Embryonic facial prominence (tissue), 1 donor: ENCODE measurements around the gene ACSM5.

Experiments
- DNase-seq: peaks from one replicate; pipeline ENCODE4 v3.0.0-alpha.2; 2016; ENCODE audit errors: extremely low spot score

The ACSM5 gene, protein sequence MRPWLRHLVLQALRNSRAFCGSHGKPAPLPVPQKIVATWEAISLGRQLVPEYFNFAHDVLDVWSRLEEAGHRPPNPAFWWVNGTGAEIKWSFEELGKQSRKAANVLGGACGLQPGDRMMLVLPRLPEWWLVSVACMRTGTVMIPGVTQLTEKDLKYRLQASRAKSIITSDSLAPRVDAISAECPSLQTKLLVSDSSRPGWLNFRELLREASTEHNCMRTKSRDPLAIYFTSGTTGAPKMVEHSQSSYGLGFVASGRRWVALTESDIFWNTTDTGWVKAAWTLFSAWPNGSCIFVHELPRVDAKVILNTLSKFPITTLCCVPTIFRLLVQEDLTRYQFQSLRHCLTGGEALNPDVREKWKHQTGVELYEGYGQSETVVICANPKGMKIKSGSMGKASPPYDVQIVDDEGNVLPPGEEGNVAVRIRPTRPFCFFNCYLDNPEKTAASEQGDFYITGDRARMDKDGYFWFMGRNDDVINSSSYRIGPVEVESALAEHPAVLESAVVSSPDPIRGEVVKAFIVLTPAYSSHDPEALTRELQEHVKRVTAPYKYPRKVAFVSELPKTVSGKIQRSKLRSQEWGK

DNA sequence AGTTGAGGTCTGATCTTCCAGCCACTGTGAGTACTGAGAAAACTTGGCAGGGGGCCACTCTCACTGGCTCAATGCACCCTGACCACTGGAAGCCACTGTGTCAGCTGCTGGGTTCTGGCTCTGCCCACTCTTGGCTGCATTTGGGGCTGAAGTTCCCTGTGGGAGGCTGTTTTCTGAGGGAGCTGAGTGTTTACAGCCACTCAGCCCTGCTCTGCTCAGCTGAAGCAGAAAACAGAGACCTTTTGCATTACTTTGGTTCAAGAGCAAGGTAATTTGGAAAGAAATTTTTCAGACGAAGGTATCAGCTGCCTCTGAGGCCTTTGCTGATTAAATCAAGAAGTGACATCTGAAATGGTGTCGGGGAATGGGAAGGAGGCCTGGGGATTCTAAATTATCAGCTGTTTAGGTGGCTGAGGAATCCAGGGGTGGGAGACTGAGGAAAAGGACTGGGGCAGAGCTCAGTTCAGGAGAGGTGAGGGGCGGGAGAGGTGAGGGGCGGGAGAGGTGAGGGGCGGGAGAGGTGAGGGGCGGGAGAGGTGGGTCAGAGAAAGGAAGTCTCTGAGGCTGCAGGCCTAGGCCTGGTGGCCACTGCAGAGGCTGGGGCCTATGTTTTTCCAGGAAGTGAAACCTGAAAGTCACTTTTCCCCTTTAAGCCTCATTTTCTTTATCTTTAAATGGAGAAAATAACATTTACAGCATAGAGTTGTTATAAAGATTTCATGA lies at the start of gene ACSM5:
Gene ACSM5, plus strand, starts transcription at position 137 of the 723 bp plus-strand sequence. CDS start 1,951 bp downstream, outside the sequence.
- no peak for DNase-seq

DNA sequence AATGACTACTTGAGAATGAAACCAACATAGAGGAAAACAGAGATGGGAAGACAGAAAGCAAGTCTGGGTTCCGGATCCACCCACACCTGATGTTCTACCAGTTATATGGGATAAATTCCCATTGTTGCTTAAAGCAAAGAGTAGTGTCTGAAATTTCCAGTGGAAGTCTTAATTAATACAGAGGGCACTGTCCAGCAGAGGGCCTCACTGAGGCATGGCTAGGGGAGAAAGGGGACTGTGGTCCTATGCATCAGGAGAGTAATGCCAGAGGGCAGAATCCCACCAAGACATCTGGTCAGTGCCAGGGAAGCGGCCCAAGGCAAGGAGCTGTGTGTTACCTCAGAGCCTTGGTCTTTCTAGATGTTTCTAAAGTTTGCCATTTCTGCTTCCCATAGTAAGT lies 49.3 kb upstream of the ACSM5 start:
- DNase-seq: no peak

DNA sequence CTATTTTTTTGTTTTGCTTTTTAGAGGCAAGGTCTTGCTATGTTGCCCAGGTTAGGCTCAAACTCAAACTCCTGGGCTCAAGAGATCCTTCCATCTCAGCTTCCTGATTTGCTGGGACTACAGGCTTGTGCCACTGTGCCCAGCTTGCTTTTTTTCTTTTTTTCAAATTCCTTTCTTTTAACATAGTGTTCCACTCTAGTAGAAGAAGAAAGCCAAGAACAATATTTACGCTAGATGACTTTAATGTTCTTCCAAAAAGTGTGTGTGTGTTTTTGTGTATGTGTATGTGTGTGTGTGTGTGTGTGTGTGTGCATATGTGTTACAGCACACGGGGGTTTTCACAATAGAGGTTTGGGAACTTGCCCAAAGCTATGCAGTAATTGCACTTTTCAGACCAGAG lies 46.1 kb upstream of the ACSM5 start:
- no peak for DNase-seq

- DNase-seq: no peak
These were observed 45.3 kb upstream of the ACSM5 start for GRCh38 chr16:20364051-20364450.

DNA sequence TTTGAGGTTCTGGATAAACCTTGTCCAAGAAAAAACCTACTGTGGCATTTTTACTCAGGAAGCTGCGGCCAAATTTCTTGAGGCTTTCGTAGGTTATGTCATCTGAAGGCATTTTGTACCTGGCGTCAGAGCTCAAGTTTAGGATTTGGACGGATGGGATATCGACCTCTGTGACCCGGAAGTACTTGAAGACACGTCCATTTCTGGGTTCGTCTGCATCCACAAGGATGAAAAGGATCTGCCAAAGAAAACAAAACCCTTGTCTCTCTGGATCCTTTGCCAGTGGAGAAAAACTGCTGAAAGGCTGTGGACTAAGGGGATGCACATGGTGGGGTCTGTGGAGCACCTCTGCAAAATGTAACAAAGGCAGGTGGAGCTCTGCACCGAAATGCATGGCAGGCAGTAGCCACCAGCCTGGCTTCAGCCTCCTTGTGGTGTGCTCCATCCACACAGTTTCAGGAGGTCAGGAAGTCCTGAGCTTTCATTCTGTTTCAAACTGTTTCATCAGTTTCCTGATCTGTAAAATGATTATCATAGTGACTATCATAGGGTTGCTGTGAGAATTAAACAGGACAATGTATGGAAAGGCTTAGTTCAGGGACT lies 39.8 kb upstream of the ACSM5 start:
- DNase-seq: no peak

DNA sequence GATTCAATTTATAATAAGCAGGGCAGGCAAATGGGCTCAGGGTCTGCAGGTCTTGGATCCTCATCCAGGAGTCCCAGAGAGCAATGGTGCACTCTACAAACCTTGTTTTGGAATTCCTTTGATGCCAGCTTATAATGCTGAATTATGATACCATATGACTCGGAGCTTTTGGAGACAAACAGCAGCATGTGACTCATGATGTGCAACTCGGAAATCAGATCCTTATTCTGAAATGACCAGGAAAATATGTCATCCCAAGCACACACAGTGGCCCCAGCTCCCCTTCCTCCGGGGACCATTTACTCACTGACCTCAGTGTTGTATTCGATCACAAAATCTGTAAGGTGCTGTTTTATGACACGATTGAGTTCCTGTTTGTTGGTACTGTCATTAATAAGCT lies 36.6 kb upstream of the ACSM5 start:
- DNase-seq: no peak

GRCh38 chr16:20377181-20377580 lies 32.2 kb upstream of the ACSM5 start:
- DNase-seq: no peak

DNA sequence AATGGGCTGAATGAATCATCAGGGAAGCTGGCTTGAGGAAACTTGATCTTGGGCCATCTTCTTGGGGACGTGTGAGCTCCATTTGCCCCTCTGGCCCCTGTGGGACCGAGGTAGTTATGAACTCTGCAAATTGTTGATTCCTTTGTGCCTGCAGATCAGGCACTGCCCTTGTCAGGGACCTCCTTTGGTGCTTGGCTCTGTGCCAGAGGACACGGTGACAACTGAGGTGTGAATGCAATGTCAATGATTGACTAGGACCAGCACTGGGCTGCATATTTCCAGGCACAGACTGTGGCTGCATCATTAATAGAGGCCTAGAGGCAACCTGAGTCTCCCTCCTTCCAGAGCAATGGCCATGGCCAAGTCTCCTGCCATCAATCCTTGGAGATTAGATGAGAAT lies 28.6 kb upstream of the ACSM5 start:
- DNase-seq: no peak

DNA sequence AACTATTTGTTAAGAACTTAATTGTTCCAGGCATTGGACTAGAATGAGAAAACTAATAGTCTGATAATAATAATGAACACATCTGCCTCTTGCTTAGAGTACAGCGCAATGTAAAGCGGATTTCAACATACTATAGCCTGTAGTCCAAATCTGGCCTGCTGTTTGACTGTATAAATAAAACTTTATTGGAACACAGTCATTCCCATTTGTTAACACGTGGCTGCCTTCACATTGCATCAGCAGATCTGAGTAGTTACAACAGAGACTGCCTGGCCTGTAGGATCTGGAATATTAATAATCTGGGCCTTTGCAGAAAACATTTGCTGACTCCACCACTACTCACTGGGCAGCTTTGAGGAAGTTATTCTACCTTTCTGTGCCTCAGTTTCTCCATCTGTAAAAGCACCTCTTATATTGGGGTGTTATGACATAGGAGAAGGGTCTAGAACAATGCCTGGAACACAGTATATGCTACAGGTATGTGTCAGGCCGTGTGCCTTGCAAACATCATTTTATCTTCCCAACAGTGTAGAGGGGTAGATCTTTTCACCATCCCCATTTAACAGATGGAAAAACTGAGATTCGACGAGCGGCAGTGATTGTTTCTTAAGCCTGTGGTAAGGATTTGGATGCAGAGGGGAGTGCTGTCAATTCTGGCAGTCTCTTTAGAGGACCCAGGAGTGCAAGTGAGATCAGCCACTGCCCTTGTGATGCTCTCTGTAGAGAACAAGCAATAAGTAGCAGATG lies 27.0 kb upstream of the ACSM5 start:
- no peak for DNase-seq

DNA sequence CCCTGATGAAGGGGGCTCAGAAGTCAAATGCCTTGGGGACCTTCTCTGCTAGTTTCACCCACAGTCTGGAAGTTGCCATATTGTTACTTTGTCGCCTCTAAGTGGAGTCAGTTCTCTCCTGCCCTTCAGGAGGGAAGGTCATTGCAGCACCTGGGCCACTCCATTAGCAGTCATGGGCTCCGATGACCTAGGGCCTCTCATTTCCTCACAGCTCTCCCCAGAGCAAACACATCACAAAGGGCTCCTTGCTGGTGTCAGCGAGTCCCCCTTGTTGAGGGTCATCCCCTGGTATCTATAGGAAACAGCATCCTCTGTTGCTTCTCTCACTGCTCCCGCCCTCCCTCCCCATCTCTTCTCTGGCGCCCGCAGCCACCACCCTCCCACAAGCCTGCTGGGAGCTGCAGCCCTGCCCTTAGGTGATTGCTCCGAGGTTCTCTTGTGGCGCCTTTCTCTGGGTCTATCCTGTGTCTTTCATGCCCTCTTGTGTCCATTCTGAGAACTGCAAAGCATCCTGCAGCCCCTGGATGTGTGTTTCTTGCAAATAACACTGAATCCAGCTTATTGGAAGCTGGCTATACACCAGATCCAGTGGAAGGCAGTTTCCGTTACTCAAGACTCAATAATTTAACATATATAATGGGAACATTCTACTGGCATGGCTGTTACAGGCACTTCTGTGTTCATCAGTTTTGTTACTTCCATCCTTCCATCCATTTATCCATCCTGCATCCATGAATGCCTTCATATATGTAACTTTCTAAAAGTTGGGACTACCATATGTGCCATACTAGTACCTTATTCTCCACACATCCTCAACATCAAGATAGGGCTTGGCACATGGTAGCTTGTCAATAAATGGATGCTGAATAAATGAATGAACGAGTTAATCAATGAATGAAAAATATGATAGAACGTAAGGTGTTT lies 26.0 kb upstream of the ACSM5 start:
- peak; percentile 31 for DNase-seq

- no peak for DNase-seq
These were observed 23.2 kb upstream of the ACSM5 start for GRCh38 chr16:20385844-20386832.

GRCh38 chr16:20387978-20388377 lies 21.4 kb upstream of the ACSM5 start:
- DNase-seq: no peak

DNA sequence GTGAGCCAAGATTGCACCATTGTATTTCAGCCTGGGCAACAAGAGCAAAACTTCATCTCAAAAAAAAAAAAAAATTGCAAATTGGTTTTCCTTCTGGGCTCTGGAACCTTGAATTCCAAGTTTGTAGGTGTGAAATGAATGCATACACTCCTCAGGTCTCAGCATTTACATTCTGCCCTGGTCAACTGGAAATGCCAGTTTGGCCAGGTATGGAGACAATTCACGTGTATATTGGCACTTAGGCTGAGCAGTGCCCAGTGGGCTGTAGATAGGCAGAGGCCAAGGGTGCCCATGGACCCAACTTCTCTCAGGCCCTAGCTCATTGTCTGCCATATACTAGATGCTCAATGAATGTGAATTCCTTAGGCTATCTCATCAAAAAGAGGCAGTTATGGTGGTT lies 20.5 kb upstream of the ACSM5 start:
- no peak for DNase-seq

- DNase-seq: no peak
These were observed 18.3 kb upstream of the ACSM5 start for GRCh38 chr16:20391045-20391444.

DNA sequence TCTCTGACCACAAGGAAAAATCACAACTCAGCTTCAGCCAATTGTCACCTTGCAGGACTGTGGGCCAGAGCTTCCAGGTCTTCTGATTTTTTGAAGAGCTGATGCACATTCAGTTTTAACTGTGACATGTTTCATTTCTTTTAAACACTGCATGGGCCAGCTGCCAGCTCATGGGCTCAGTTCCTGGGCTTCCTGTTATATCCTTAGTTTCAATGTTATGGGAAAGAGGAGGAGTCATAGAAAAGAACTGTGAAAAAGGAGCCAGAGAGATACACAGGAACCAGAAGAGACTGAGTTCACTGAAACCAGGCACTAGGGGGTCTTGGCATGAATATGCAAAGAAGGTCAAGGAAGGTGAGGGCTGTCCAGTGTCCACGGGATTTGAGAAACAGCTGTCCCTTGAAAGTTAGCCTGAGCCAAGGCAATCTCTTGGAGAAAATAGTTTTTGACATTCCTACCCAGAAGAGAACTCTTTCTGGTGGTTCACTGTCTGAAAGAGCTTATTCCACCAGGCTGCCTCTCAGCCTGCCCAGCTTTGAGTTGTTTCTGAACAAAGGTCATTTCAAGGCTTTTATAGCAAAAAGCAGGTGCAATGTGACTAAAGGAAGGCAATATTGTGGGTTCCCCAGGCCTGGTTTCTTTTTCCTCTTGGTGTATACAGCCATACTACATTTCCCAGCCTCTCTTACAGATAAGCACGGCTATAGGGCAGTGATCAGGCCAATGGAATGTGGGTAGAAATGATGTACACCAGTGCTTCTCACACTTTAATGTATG lies 15.3 kb upstream of the ACSM5 start:
- DNase-seq: no peak

DNA sequence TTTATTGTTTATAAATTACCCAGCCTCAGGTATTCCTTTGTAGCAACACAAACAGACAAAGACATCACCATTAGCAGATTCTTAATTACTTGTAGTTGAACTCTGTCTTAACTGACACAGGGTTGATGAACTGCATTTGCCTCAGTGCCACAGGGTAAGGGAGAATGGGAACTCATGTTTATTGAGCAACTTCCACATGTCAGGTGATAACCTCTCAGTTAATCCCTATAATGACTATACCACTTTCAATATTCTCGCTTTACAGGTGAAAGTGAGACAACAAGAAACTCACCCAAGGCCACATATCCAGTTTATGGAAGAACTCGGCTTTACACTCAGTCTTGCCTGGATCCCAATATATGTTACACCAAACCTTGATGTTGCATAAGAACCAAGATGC lies 13.4 kb upstream of the ACSM5 start:
- no peak for DNase-seq

DNA sequence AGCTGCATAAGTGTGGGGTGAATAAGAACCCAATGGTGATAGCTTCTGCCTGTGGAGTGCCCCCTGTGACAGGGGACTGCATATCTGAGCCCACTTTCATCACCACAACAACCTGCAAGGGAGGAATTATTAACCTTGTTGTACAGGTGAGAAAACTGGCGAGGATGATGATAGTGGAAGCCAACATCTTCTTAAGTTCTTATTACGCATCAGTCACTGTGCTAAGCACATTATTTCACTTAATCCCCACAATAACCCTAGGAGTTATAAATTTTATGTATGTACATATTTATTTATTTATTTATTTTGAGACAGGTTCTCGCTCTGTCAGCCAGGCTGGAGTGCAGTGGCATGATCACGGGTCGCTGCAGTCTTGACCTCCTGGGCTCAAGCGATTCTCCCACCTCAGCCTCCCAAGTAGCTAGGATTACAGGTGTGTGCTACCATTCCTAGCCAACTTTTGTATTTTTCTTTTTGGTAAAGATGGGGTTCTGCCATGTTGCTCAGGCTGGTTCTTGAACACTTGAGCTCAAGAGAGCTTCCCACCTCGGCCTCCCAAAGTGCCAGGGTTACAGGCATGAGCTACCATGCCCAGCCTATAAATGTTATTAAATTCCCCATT lies 12.4 kb upstream of the ACSM5 start:
- no peak for DNase-seq

DNA sequence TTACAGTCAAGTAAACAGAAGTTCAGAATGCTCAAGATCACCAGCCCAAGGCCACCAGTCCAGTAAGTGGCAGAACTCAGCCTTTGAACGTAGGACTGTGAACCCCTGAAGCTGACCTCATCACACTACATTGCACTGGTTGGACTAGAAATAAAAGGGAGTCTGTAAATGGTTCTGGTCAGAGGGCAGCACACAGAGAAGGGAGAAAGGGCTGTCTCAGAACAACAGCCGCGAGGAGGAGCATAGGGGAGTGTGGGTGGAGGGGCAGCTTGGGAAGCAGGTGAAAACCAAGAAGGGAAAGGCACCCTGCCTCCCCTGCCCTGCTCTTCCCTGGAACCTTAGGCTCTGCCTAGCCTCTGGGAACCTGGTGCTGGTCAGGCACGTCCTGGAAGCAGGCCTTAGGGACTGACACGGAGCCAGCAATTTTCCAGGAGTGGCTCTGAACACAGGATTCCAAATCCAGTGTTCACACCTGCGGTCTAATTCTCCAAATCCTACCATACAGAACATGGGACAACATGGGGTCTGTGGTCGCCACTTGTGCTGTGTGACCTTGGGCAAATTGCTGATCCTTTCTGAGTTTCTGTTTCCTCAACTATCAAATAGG lies 11.8 kb upstream of the ACSM5 start:
- DNase-seq: no peak
